Measurements from ENCODE around the gene UCKL1.

DNA sequence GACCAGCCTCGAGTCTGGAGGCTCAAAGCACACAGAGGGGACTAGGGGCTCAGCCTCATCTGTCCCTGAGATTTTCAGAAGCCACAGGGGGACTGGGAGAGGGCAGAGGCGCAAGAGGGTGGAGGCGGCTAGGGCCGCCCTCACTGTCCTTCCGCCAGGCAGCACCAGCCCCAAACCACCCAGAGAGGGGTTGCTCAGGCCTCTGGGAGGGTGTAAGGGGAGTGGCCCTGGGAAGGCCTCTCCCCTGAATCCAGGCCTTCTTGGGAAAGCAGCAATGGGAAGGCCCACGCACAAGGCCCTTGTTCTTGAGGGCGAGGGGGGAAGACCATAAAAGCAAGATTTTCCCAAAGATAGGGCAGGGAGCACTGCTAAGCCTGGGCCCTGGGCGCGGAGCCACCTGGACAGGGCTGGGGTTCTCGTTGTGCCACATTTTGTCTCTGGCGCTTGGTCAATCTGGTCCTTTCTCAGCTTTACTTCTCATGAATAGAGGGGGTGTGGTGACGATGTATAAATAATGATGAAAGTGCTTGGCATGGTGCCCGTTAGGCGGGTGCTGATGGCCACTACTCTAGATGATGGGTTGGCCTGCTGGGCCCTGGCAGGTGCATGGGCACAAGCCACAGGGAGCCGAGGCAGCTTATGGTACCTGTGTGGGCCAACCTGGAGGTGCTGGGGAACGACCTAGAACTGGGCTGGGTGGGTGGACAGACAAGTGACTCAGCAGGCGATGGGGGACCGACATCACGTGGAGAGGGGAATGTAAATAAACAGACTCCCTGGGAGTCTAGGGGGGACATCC is 18.4 kb upstream of the UCKL1 start:
- TF ChIP-seq, protein P1, sequence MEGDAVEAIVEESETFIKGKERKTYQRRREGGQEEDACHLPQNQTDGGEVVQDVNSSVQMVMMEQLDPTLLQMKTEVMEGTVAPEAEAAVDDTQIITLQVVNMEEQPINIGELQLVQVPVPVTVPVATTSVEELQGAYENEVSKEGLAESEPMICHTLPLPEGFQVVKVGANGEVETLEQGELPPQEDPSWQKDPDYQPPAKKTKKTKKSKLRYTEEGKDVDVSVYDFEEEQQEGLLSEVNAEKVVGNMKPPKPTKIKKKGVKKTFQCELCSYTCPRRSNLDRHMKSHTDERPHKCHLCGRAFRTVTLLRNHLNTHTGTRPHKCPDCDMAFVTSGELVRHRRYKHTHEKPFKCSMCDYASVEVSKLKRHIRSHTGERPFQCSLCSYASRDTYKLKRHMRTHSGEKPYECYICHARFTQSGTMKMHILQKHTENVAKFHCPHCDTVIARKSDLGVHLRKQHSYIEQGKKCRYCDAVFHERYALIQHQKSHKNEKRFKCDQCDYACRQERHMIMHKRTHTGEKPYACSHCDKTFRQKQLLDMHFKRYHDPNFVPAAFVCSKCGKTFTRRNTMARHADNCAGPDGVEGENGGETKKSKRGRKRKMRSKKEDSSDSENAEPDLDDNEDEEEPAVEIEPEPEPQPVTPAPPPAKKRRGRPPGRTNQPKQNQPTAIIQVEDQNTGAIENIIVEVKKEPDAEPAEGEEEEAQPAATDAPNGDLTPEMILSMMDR (IDR thresholded peaks at IDR 0.05; ENCODE audit: insufficient read depth, low read length, poor library complexity, severe bottlenecking): no peak
- TF ChIP-seq EZH2phosphoT487 (conservative IDR thresholded peaks at IDR 0.05; ENCODE audit: low read length): no peak
